ELR (cell line): ENCODE results near the gene DCLK1.

Experiments used
- DNase-seq: peaks from one replicate; pipeline ENCODE4 v3.0.0-alpha.2; 2015; ENCODE audit warnings: low read depth

DCLK1 gene

DNA sequence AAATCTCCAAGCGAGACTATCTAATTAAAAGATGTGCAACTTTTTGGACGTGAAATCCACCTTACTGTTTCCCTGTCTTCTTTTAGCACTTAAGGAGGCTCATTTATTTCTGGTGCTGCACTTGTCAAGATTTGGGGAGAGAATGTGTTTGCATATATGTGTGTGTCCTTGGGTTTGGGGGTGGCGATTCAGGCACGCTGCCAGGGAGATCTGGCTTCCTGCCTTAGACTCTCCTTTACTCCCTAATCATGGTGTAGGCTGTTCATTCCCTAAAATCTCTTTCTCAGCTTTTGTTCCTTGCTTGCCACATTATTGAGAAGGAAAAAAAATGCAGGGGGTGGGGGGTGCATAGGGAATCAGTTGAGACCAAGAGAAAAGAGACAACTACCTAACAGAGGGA lies 271.2 kb downstream of the DCLK1 start:
- no peak for DNase-seq

GRCh38 chr13:35858665-35859064 lies 272.5 kb downstream of the DCLK1 start:
- DNase-seq = no peak

- no peak for DNase-seq
Measured at GRCh38 chr13:35857769-35858168, 273.4 kb downstream of the DCLK1 start.

DNA sequence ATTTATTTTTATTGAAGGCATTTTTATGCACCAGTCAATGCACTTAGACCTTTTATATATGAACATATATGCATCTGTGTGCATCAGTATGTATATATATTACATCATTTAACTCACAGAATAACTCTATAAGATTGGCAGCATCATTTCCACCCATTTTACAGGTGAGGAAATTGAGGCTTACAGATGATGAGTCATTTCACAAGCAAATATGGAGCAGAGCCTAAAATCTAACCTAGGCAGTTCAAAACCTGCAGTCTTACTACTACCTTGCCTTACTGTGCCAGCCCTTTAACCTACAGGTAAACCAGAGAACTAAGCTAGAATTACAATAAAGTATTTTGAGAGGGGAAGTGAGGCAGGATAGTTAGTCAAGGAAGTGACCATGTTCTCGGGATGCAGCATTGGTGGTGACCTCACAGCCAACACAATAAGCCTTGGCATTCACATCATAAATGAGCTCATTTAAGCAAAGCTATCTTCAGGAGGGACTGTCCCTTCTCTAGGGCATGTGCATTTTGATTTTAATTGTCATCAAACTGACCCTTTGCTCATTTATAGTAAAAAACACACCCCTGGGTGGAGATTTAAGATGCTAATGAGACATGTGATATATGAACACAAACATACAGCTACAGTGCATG lies 274.3 kb downstream of the DCLK1 start:
- DNase-seq = no peak

GRCh38 chr13:35856084-35856483 lies 275.1 kb downstream of the DCLK1 start:
- DNase-seq = no peak

DNA sequence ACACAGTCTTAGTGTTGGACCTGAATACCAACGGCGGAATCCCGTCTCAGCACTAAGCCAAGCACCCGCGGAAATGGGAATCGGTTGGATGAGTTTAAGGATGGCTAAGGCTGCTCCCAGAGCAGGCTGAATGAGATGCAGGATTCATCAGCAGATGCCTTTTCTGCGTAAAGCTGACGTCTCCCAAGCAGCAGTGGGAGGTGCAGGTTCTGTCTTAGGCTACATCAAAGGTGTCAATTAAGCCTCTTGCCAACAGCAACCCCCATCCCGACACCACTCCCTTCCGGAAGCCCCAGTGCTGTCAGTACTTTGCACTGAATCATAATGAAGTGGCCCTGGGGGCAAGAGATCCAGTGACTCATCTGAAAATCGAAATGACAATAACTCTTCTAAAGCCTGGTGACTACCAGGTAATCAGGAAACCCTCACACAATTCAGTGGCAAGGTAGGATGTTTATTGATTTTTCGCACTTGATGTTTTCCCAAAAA lies 275.6 kb downstream of the DCLK1 start:
- peak; percentile 75 for DNase-seq

DNA sequence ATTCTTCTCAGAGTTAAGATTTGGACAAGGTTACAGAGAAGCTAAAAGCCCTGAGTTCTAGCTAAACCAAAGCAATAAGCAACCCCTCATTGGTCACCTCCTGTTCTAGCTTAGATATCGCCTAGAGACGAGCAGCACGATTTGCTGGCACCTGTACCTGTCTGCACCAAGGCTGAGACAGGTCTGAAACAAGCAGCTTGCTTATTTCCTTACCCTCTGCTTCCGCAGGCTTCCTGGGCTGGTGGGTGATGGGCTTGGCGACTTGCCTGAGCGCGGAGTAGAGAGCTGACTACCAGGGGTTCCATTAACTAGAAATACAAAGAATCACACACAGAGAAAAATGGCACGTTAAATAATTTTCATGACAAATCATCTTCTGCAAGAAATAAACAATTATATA lies 276.9 kb downstream of the DCLK1 start:
- no peak for DNase-seq

- no peak for DNase-seq
Measured at GRCh38 chr13:35851881-35852280, 279.3 kb downstream of the DCLK1 start.

GRCh38 chr13:35851356-35851755 lies 279.8 kb downstream of the DCLK1 start:
- no peak for DNase-seq

DNA sequence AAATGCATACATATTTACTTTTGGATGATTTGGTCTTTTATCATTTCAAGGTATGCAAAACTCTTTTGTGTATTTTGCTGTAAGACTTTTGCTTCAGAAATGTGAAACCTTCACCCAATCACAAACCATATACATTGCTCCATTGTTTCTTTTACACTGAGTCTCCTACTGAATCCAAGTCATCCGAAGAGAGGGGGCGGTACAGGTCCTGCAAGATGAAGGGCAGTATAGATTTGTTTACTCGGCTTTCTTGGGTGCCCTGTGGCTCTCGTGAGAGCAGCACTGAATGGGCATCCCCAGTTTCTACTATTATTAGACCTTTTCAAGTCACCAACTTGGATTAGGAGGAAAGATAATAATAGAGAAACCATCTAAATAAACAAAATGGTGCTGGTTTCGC lies 280.6 kb downstream of the DCLK1 start:
- DNase-seq = no peak

- no peak for DNase-seq
Measured at GRCh38 chr13:35849256-35849644, 281.9 kb downstream of the DCLK1 start.

- DNase-seq = no peak
Measured at GRCh38 chr13:35848336-35849255, 282.6 kb downstream of the DCLK1 start.

- DNase-seq = no peak
Measured at GRCh38 chr13:35843272-35843671, 287.9 kb downstream of the DCLK1 start.

GRCh38 chr13:35841060-35841521 lies 290.1 kb downstream of the DCLK1 start:
- no peak for DNase-seq

GRCh38 chr13:35839806-35840205 lies 291.4 kb downstream of the DCLK1 start:
- no peak for DNase-seq

DNA sequence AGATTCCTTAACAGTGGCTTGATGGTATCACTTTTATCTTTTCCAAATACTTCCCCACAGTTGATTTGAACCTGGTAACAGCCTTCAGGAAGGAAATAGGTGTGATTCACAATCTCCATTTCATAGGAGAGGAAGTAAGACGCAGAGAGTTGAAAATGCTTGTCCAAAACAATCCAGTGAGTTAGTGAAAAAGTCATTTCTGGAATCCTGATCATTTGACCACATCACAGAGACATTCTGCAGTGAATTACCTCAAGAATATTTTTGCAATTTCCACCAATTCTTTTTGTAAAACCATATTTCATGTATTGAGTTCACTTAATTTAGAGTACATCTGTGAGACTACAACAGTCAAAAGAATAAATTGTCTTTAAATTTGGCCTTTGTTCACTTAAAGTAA lies 292.8 kb downstream of the DCLK1 start:
- peak; percentile 85 for DNase-seq

DNA sequence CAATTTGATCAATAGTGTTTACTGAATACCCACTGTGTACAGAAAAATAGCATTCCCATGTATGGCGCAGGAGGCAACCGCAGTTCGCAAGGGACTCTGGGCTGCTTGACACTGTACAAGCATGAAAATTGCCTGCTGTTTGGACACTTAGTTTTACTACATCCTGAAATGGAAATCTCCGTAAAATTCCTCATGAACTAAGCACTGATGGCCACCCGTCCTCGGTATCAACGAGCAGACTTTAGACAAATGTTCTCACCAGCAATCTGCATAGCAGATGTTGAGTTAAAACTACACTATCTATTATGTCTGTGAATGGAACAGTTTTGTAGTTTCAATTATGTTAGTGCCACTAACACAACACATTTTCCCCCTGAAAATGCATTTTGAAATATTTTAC lies 294.7 kb downstream of the DCLK1 start:
- DNase-seq = no peak

DNA sequence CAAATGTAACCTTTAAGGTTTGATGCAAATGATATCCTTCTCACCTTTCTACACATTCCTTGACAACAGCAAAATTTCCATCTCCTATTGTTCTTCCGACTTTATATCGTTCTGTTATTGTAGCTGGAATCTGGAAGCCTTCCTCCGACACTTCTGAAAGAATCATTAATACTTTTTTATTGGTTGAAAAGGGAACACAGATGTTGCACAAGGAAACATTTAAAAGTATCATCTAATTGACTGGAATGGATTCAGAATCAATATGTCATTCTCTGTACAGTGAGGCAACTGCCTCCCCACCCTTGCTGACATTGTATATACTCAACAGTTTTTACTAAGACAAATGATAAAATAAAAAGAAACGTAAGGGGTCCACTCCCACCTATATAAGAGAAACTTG lies 295.2 kb downstream of the DCLK1 start:
- no peak for DNase-seq

- DNase-seq = no peak
Measured at GRCh38 chr13:35833608-35834275, 297.4 kb downstream of the DCLK1 start.

GRCh38 chr13:35833031-35833430 lies 298.2 kb downstream of the DCLK1 start:
- DNase-seq = no peak

DNA sequence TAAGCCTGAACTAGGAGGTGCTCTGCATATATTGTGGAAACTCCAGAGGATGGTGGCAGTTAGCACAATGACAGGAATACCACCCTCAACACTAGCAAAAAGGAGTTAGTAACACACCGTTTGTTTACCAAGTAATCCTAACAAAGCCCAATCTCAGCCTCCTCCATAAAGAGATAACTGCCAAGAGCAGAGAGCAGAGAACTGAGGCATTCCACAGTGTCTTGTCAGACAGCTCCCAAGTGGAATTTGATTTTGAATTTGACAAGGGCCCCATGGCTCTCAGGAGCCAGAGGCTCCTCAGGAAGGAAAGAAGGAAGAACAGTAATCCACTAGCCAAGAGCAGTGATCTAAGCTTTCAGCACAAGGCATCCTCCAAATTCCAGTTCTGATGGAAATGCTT lies 298.6 kb downstream of the DCLK1 start:
- no peak for DNase-seq

GRCh38 chr13:35830850-35831450 lies 300.2 kb downstream of the DCLK1 start:
- no peak for DNase-seq
